HG03457 (cell line): ENCODE data around the gene DMRTB1.

Experiments used
- ATAC-seq: cut with Tn5 transposase; IDR thresholded peaks from one replicate; pipeline ENCODE4 v1.9.1; 2021; ENCODE audit warnings: moderate number of reproducible peaks; ENCODE audit not compliant: unreplicated experiment

DMRTB1 gene

GRCh38 chr1:53462769-53463501 is 3.7 kb downstream of the DMRTB1 start:
- ATAC-seq = no peak

GRCh38 chr1:53463961-53464899 is 5.0 kb downstream of the DMRTB1 start:
- ATAC-seq = no peak

- ATAC-seq = no peak
Observed at GRCh38 chr1:53465023-53465957, 6.1 kb downstream of the DMRTB1 start.

GRCh38 chr1:53467391-53467790 is 8.2 kb downstream of the DMRTB1 start:
- no peak for ATAC-seq

- ATAC-seq = no peak
Observed at GRCh38 chr1:53468374-53468773, 9.2 kb downstream of the DMRTB1 start.

- no peak for ATAC-seq
Observed at GRCh38 chr1:53469373-53469772, 10.2 kb downstream of the DMRTB1 start.

- ATAC-seq = no peak
Observed at GRCh38 chr1:53470155-53470554, 11.0 kb downstream of the DMRTB1 start.

GRCh38 chr1:53470584-53470983 is 11.4 kb downstream of the DMRTB1 start:
- no peak for ATAC-seq

GRCh38 chr1:53471000-53471399 is 11.8 kb downstream of the DMRTB1 start:
- ATAC-seq = no peak

GRCh38 chr1:53473463-53473862 is 14.3 kb downstream of the DMRTB1 start:
- no peak for ATAC-seq

- no peak for ATAC-seq
Observed at GRCh38 chr1:53475664-53476063, 16.5 kb downstream of the DMRTB1 start.

GRCh38 chr1:53476579-53476978 is 17.4 kb downstream of the DMRTB1 start:
- ATAC-seq = no peak

GRCh38 chr1:53477651-53478501 is 18.7 kb downstream of the DMRTB1 start:
- no peak for ATAC-seq

- ATAC-seq = no peak
Observed at GRCh38 chr1:53478502-53478818, 19.3 kb downstream of the DMRTB1 start.

- ATAC-seq = no peak
Observed at GRCh38 chr1:53480678-53481077, 21.5 kb downstream of the DMRTB1 start.

GRCh38 chr1:53481456-53481855 is 22.3 kb downstream of the DMRTB1 start:
- no peak for ATAC-seq

GRCh38 chr1:53482441-53483153 is 23.4 kb downstream of the DMRTB1 start:
- ATAC-seq = no peak

GRCh38 chr1:53483170-53483569 is 24.0 kb downstream of the DMRTB1 start:
- ATAC-seq = no peak

- no peak for ATAC-seq
Observed at GRCh38 chr1:53483656-53484055, 24.5 kb downstream of the DMRTB1 start.
